Measurements from ENCODE around the gene COL1A2. TPM values are rescaled to one million over a fixed set of nuclear protein-coding genes. Genes with fewer than 3 reads are reported as not detected.
A peak's percentile ranks its signal among the peaks of the same experiment; 100 is the strongest.

Gene COL1A2
- total RNA-seq, 4 donors from 2014 or later = 227 to 697 (median 347) TPM

GRCh38 chr7:94412762-94413322 is 18.1 kb downstream of the COL1A2 start:
- intact Hi-C loops (cut with DNase I) = no loop called here
- DNase-seq (ENCODE audit: extremely low spot score) = no peak
- H3K27me3 ChIP-seq = no peaks in the 10 kb centered on the region
- no peaks in the 10 kb centered on the region for H3K9me3 ChIP-seq
- H3K27ac ChIP-seq (replicated peaks in 1 of 4) = peak overlapping the region; percentile 40 to 80 (median 60)
- 42% methylated on average over 3 of the region's 3 CpGs for WGBS
- TF ChIP-seq POLR2A (IDR thresholded peaks at IDR 0.05; ENCODE audit: low read depth) = no peak
- TF ChIP-seq CTCF (IDR thresholded peaks at IDR 0.05) = no peak
- no peak for TF ChIP-seq POLR2AphosphoS5 (IDR thresholded peaks at IDR 0.05)
- TF ChIP-seq EP300 (IDR thresholded peaks at IDR 0.05) = no peak
- H3K4me3 ChIP-seq = no peak overlapping the region
- H3K36me3 ChIP-seq = peaks cover 33 to 99% (median 80%) of the 10 kb centered on the region in 4 donors
- peaks cover 10 to 90% (median 71%) of the 10 kb centered on the region in 4 donors for H3K4me1 ChIP-seq

DNA sequence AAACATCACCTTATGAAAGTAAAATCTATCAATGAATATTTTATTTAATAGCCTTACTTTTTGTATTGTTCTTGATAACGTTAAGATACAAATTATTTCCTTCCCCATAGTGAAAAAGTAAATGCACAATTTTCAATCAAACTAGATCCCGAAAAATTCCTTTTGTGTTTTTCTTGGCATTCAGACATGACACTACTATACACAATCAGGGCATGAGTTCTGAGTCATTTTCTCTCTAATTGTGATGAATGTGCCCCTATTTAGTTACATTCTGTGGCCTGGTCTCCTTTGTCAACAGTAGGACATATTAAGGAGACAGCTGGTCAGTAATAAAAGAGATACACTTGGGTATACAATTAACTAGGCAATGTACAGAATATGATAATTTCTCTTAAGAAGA is 19.8 kb downstream of the COL1A2 start:
- H3K9me3 ChIP-seq = no peaks in the 10 kb centered on the region
- DNase-seq (ENCODE audit: extremely low spot score) = no peak
- peaks cover 10 to 90% (median 67%) of the 10 kb centered on the region in 4 donors for H3K4me1 ChIP-seq
- no peak for TF ChIP-seq POLR2AphosphoS5 (IDR thresholded peaks at IDR 0.05)
- TF ChIP-seq POLR2A (IDR thresholded peaks at IDR 0.05; ENCODE audit: low read depth) = no peak
- no peak for TF ChIP-seq CTCF (IDR thresholded peaks at IDR 0.05)
- TF ChIP-seq EP300 (IDR thresholded peaks at IDR 0.05) = no peak
- no peaks in the 10 kb centered on the region for H3K27me3 ChIP-seq
- intact Hi-C loops (cut with DNase I) = no loop called here
- WGBS = 20% methylated on average over 2 of the region's 2 CpGs
- H3K27ac ChIP-seq (replicated peaks in 1 of 4) = peak overlapping the region; percentile 37 to 80 (median 60)
- H3K36me3 ChIP-seq = peaks cover 38 to 99% (median 79%) of the 10 kb centered on the region in 4 donors
- H3K4me3 ChIP-seq = no peak overlapping the region

DNA sequence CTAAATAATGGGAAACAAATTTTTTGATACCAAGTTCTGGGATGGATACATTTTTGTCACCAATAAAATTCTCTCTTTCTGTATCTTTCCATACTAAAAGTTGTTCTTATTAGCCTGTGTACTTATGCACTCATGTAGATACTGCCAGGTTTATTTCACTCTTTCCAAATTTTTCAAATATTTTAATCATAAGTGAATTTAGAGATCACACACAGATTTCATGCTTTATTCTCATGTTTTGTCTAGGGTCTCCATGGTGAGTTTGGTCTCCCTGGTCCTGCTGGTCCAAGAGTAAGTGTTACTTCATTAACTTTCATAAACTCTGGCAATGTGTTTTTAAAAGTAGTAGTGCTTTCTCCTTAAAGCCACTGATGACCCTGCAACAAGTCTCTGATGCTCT is 20.3 kb downstream of the COL1A2 start:
- peaks cover 10 to 88% (median 63%) of the 10 kb centered on the region in 4 donors for H3K4me1 ChIP-seq
- no peaks in the 10 kb centered on the region for H3K9me3 ChIP-seq
- H3K27me3 ChIP-seq = no peaks in the 10 kb centered on the region
- intact Hi-C loops (cut with DNase I) = no loop called here
- TF ChIP-seq CTCF (IDR thresholded peaks at IDR 0.05) (no peak), POLR2A (IDR thresholded peaks at IDR 0.05; ENCODE audit: low read depth) (no peak), POLR2AphosphoS5 (IDR thresholded peaks at IDR 0.05) (no peak), EP300 (IDR thresholded peaks at IDR 0.05) (no peak)
- peak overlapping the region; percentile 37 to 80 (median 60) for H3K27ac ChIP-seq (replicated peaks in 1 of 4)
- DNase-seq (ENCODE audit: extremely low spot score) = no peak
- H3K36me3 ChIP-seq = peaks cover 38 to 99% (median 79%) of the 10 kb centered on the region in 4 donors
- H3K4me3 ChIP-seq = no peak overlapping the region

GRCh38 chr7:94417306-94417705 is 22.6 kb downstream of the COL1A2 start:
- H3K4me3 ChIP-seq = no peak overlapping the region
- no peaks in the 10 kb centered on the region for H3K27me3 ChIP-seq
- peak overlapping the region; percentile 16 to 80 (median 42) for H3K27ac ChIP-seq (replicated peaks in 1 of 4)
- intact Hi-C loops (cut with DNase I) = no loop called here
- DNase-seq (ENCODE audit: extremely low spot score) = no peak
- peaks cover 10 to 73% (median 46%) of the 10 kb centered on the region in 4 donors for H3K4me1 ChIP-seq
- WGBS = 71% methylated on average over 1 of the region's 1 CpG
- peaks cover 46 to 99% (median 78%) of the 10 kb centered on the region in 4 donors for H3K36me3 ChIP-seq
- no peaks in the 10 kb centered on the region for H3K9me3 ChIP-seq
- no peak for TF ChIP-seq POLR2AphosphoS5 (IDR thresholded peaks at IDR 0.05)

DNA sequence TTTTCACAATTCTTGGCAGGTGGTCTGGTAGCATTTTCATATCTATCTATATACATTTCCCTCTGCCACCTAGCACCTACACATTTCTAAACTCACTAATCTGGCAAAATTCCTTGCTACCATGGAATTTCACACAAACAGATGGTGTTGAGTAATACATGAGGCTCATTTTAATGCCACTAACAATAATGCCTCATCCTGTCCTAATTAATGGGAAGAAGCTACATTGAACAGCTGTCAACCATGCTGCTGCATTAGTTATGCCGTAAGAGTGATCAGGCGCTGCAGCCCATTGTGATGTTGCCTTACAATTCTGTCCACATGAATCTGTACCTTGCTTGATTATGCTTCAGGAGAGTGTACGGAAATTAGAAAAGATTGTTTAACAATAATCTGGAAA is 23.2 kb downstream of the COL1A2 start:
- Histone ChIP-seq H3K27ac (replicated peaks in 1 of 4) (peak overlapping the region; percentile 16 to 80 (median 42)), H3K27me3 (no peaks in the 10 kb centered on the region), H3K4me1 (peaks cover 5 to 73% (median 46%) of the 10 kb centered on the region in 4 donors), H3K36me3 (peaks cover 48 to 99% (median 78%) of the 10 kb centered on the region in 4 donors), H3K4me3 (no peak overlapping the region), H3K9me3 (no peaks in the 10 kb centered on the region)
- WGBS = 83% methylated on average over 3 of the region's 3 CpGs
- TF ChIP-seq POLR2A (IDR thresholded peaks at IDR 0.05; ENCODE audit: low read depth) (no peak), EP300 (IDR thresholded peaks at IDR 0.05) (no peak), CTCF (IDR thresholded peaks at IDR 0.05) (no peak), POLR2AphosphoS5 (IDR thresholded peaks at IDR 0.05) (no peak)
- intact Hi-C loops (cut with DNase I) = no loop called here
- no peak for DNase-seq (ENCODE audit: extremely low spot score)

Data from esophagus muscularis mucosa (tissue), 4 donors.